Measurements from ENCODE around the gene IL2RA.

GRCh38 chr10:6019010-6019782 lies 43.0 kb downstream of the IL2RA start:
- no peak for TF ChIP-seq CTCF (IDR thresholded peaks at IDR 0.05; ENCODE audit: insufficient read depth, low read length, poor library complexity, severe bottlenecking)
- TF ChIP-seq EZH2phosphoT487 (conservative IDR thresholded peaks at IDR 0.05; ENCODE audit: low read length), result no peak
